ENCODE measurements around the gene RNU6-8.

Gene RNU6-8

DNA sequence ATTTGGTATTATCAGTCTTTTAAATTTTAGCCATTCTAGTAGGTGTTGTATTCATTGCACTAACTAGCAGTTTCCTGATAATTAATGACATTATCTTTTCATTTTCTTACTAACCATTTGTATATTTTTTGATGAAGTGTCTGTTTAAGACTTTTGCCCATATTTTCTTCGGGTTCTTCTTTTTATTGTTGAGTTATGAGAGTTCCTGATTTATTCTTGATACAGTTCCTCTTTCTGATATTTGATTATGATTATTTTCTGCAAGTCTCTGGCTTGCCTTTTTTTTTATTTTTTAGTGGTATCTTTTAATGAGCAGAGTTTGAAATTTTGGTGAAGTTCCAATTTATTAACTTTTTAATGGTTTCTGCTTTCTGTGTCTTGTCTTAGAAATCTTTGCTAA lies 7.4 kb downstream of the RNU6-8 start:
- peaks cover under 1 to 2% of the 10 kb centered on the region in 2 donors for H3K4me1 ChIP-seq (ENCODE audit: control insufficient read depth in 2 of 2, insufficient read depth in 2 of 2, low read length in 2 of 2)
- H3K27ac ChIP-seq (ENCODE audit: low read depth in 2 of 2, low read length in 2 of 2), result no peak overlapping the region

DNA sequence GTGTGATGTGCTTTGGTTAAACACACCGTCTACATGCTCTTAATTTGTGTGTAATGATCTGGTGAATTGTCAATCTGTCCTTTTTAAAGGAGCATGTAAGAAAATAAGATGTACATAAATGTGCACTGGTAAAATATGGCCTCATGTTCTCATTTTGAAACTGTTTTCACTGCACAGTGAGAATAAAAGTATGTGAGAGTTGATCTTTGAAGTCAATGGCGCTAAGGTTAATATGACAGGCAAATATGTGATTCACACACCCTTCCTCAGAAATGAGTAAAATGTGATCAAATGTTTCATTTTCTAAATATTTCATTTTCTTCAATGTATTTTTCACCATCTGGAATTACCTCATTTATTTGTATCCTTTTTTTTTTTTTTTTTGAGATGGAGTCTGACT lies 9.5 kb downstream of the RNU6-8 start:
- Histone ChIP-seq H3K4me3 (ENCODE audit: low read length in 2 of 2) (no peak overlapping the region), H3K27ac (ENCODE audit: low read depth in 2 of 2, low read length in 2 of 2) (no peak overlapping the region), H3K9ac (ENCODE audit: low read depth in 1 of 2, low read length in 2 of 2) (no peak overlapping the region), H3K27me3 (ENCODE audit: control insufficient read depth in 2 of 2, insufficient read depth in 2 of 2, low read length in 2 of 2) (no peaks in the 10 kb centered on the region), H3K9me3 (ENCODE audit: control insufficient read depth in 2 of 2, low read length in 2 of 2) (no peaks in the 10 kb centered on the region), H3K4me1 (ENCODE audit: control insufficient read depth in 2 of 2, insufficient read depth in 2 of 2, low read length in 2 of 2) (no peaks in the 10 kb centered on the region), H3K36me3 (ENCODE audit: control insufficient read depth in 2 of 2, insufficient read depth in 2 of 2, low read length in 2 of 2) (no peaks in the 10 kb centered on the region)

More for the DNA sequence above, 7.4 kb downstream of the RNU6-8 start:
- Histone ChIP-seq H3K9ac (ENCODE audit: low read depth in 1 of 2, low read length in 2 of 2) (no peak overlapping the region), H3K9me3 (ENCODE audit: control insufficient read depth in 2 of 2, low read length in 2 of 2) (no peaks in the 10 kb centered on the region), H3K36me3 (ENCODE audit: control insufficient read depth in 2 of 2, insufficient read depth in 2 of 2, low read length in 2 of 2) (no peaks in the 10 kb centered on the region), H3K4me3 (ENCODE audit: low read length in 2 of 2) (no peak overlapping the region), H3K27me3 (ENCODE audit: control insufficient read depth in 2 of 2, insufficient read depth in 2 of 2, low read length in 2 of 2) (no peaks in the 10 kb centered on the region)

DNA sequence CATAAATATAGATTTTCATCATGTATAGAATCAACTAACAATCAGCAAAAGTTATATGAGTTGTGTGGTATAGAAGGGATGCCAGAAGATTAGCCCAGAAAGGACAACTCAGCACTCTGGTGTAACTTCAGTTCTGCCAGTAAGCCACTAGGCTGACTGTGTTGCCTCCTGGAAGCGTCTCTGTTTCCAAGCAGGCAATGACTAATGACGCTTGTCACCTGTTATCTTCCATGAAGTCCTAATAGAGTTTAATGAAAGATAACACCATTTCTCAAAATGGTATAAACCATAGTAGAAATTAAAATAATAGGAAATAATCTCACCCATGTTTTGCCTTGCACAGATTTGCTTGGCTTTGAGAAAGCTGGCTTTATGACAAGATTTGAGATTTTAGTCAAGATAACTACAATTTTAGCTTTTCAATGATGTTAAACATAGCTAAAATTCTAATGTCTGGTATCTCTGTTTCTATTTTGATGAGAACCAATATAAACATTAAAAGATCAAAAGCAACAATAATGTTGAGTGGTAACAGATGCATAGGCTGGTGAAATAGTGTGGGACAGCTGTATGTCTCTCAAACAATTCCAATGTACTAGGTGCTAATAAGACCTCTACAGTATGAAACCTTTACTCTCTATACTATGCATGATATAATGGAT lies 10.2 kb downstream of the RNU6-8 start:
- Histone ChIP-seq H3K4me3 (ENCODE audit: low read length in 2 of 2) (no peak overlapping the region), H3K36me3 (ENCODE audit: control insufficient read depth in 2 of 2, insufficient read depth in 2 of 2, low read length in 2 of 2) (no peaks in the 10 kb centered on the region), H3K4me1 (ENCODE audit: control insufficient read depth in 2 of 2, insufficient read depth in 2 of 2, low read length in 2 of 2) (no peaks in the 10 kb centered on the region), H3K27ac (ENCODE audit: low read depth in 2 of 2, low read length in 2 of 2) (no peak overlapping the region), H3K9ac (ENCODE audit: low read depth in 1 of 2, low read length in 2 of 2) (no peak overlapping the region), H3K27me3 (ENCODE audit: control insufficient read depth in 2 of 2, insufficient read depth in 2 of 2, low read length in 2 of 2) (no peaks in the 10 kb centered on the region), H3K9me3 (ENCODE audit: control insufficient read depth in 2 of 2, low read length in 2 of 2) (no peaks in the 10 kb centered on the region)

DNA sequence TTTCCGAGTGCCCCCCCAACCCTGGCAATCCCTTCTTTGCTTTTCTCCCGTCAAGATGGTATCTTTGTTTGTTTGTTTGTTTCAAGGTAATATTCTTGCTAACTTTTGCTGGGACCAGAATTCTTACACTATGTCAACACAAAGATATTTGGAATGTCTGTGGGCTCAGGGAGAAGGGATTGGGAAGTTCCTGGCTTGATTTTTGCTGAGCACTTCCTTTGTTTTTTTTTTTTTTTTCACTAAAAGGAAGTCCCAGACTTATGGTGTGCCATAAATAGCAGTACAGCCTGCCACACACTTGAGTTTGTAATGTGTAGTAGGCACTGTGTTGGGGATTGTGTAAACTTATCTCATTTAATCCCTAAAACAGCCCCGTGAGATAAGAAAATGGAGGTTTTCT lies 12.4 kb downstream of the RNU6-8 start:
- Histone ChIP-seq H3K27me3 (ENCODE audit: control insufficient read depth in 2 of 2, insufficient read depth in 2 of 2, low read length in 2 of 2) (no peaks in the 10 kb centered on the region), H3K9me3 (ENCODE audit: control insufficient read depth in 2 of 2, low read length in 2 of 2) (no peaks in the 10 kb centered on the region), H3K27ac (ENCODE audit: low read depth in 2 of 2, low read length in 2 of 2) (no peak overlapping the region), H3K4me3 (ENCODE audit: low read length in 2 of 2) (no peak overlapping the region), H3K36me3 (ENCODE audit: control insufficient read depth in 2 of 2, insufficient read depth in 2 of 2, low read length in 2 of 2) (no peaks in the 10 kb centered on the region), H3K4me1 (ENCODE audit: control insufficient read depth in 2 of 2, insufficient read depth in 2 of 2, low read length in 2 of 2) (no peaks in the 10 kb centered on the region), H3K9ac (ENCODE audit: low read depth in 1 of 2, low read length in 2 of 2) (no peak overlapping the region)

DNA sequence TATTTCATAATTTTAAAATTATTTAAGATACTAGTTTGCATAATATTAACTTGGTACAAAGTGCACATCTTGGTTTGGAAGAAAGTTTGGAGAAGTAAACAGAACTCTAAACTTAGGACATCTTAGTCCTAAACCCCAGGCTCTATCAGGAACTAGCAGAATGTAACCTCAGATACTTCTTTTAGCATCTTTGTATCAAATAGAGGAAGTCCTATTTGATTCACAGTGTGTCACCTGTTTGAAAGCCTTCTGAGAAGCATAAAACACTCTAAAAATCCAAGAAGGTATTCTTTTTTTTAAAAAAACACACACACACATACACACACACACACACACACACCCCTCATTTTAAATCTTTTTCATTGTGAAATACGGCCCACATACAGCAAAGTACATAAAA lies 13.3 kb downstream of the RNU6-8 start:
- H3K36me3 ChIP-seq (ENCODE audit: control insufficient read depth in 2 of 2, insufficient read depth in 2 of 2, low read length in 2 of 2), result no peaks in the 10 kb centered on the region
- no peaks in the 10 kb centered on the region for H3K4me1 ChIP-seq (ENCODE audit: control insufficient read depth in 2 of 2, insufficient read depth in 2 of 2, low read length in 2 of 2)

DNA sequence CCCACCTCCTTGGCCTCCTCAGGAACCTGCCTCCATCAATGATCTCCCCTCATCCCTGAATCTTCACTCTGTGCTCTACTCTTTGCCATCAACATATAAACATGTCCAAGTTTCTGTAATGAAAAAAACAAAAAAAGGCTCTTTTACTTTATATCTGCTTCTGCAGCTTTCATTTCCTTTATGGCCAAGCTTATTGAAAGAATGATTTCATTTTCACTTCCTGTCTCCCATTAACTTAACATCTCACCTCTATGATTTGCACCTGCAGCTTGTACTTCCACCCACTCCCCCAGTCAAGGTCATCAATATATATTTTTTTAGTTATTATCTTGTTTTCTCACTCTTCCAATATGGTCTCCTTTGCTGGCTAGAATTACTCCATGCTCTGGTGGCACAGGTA lies 16.8 kb downstream of the RNU6-8 start:
- Histone ChIP-seq H3K9ac (ENCODE audit: low read depth in 1 of 2, low read length in 2 of 2) (no peak overlapping the region), H3K27ac (ENCODE audit: low read depth in 2 of 2, low read length in 2 of 2) (no peak overlapping the region), H3K4me1 (ENCODE audit: control insufficient read depth in 2 of 2, insufficient read depth in 2 of 2, low read length in 2 of 2) (peaks cover 0 to 3% of the 10 kb centered on the region in 2 donors), H3K9me3 (ENCODE audit: control insufficient read depth in 2 of 2, low read length in 2 of 2) (peaks cover 3 to 5% of the 10 kb centered on the region in 2 donors), H3K4me3 (ENCODE audit: low read length in 2 of 2) (no peak overlapping the region), H3K36me3 (ENCODE audit: control insufficient read depth in 2 of 2, insufficient read depth in 2 of 2, low read length in 2 of 2) (no peaks in the 10 kb centered on the region), H3K27me3 (ENCODE audit: control insufficient read depth in 2 of 2, insufficient read depth in 2 of 2, low read length in 2 of 2) (no peaks in the 10 kb centered on the region)

More for the DNA sequence above, 13.3 kb downstream of the RNU6-8 start:
- Histone ChIP-seq H3K9ac (ENCODE audit: low read depth in 1 of 2, low read length in 2 of 2) (no peak overlapping the region), H3K4me3 (ENCODE audit: low read length in 2 of 2) (no peak overlapping the region), H3K27me3 (ENCODE audit: control insufficient read depth in 2 of 2, insufficient read depth in 2 of 2, low read length in 2 of 2) (no peaks in the 10 kb centered on the region), H3K9me3 (ENCODE audit: control insufficient read depth in 2 of 2, low read length in 2 of 2) (peaks cover 3 to 5% of the 10 kb centered on the region in 2 donors), H3K27ac (ENCODE audit: low read depth in 2 of 2, low read length in 2 of 2) (no peak overlapping the region)

DNA sequence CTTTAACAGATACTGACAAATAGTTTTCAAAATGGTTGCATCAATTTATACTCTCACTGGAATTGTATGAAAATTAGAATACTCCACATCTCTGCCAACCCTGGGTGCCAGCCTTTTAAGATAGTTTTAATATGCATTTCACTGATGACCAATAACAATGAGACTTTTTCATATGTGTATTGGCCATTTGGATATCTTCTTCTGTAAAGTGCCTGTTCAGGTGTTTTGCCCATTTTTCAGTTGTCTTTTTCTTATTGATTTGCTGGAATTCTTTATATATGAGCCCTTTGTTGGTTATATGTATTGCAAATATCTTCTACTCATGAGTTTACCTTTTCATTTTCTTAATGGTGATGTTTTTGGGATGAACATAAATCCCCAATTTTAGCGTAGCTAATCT lies 18.0 kb downstream of the RNU6-8 start:
- Histone ChIP-seq H3K36me3 (ENCODE audit: control insufficient read depth in 2 of 2, insufficient read depth in 2 of 2, low read length in 2 of 2) (no peaks in the 10 kb centered on the region), H3K27me3 (ENCODE audit: control insufficient read depth in 2 of 2, insufficient read depth in 2 of 2, low read length in 2 of 2) (no peaks in the 10 kb centered on the region), H3K9ac (ENCODE audit: low read depth in 1 of 2, low read length in 2 of 2) (no peak overlapping the region), H3K4me1 (ENCODE audit: control insufficient read depth in 2 of 2, insufficient read depth in 2 of 2, low read length in 2 of 2) (peaks cover 0 to 3% of the 10 kb centered on the region in 2 donors), H3K27ac (ENCODE audit: low read depth in 2 of 2, low read length in 2 of 2) (no peak overlapping the region), H3K4me3 (ENCODE audit: low read length in 2 of 2) (no peak overlapping the region), H3K9me3 (ENCODE audit: control insufficient read depth in 2 of 2, low read length in 2 of 2) (peaks cover 3 to 5% of the 10 kb centered on the region in 2 donors)

DNA sequence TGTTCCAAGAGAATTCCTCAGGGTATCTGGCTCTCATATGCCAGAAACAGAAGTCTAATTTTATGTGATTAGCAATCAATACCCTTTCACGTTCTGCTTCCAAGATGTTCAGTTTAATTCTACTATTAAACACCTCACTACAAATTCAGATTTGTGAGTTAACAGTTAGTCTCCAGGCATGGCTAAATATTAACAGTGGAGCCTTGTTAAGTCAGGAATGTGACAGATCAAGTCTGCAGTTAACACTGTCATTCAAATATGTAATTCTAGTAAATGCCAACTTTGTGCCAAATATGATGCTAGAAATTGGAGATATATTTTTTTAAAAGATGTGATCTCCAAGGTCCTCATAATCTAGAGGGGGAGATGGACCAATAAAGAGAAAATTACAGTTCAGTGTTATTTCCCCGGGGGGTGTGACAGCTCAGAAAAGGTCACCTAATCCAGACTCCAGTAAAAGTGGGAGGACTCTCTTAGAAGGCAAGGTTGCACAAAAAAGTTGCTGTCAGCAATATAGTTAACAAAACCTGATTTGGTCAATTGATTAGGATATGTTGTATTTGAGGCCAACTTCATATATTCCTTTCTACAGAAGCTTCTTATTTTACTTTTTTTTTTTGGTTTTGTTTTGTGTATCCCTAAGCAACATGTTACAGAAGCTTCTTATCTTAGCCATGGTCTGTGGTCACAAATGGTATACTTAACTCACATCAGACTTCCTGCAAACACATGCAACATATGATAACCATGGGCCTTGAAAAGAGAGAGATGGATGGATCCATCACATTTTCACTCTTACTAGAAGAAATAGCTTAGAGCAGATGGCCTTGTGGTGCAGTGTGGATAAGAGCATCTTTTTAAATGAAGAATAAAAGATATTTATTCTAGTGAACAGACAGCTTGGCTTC lies 19.7 kb downstream of the RNU6-8 start:
- Histone ChIP-seq H3K36me3 (ENCODE audit: control insufficient read depth in 2 of 2, insufficient read depth in 2 of 2, low read length in 2 of 2) (no peaks in the 10 kb centered on the region), H3K27me3 (ENCODE audit: control insufficient read depth in 2 of 2, insufficient read depth in 2 of 2, low read length in 2 of 2) (no peaks in the 10 kb centered on the region), H3K4me3 (ENCODE audit: low read length in 2 of 2) (no peak overlapping the region), H3K9ac (ENCODE audit: low read depth in 1 of 2, low read length in 2 of 2) (no peak overlapping the region), H3K9me3 (ENCODE audit: control insufficient read depth in 2 of 2, low read length in 2 of 2) (peaks cover 3 to 5% of the 10 kb centered on the region in 2 donors), H3K27ac (ENCODE audit: low read depth in 2 of 2, low read length in 2 of 2) (no peak overlapping the region), H3K4me1 (ENCODE audit: control insufficient read depth in 2 of 2, insufficient read depth in 2 of 2, low read length in 2 of 2) (peaks cover 0 to 3% of the 10 kb centered on the region in 2 donors)

DNA sequence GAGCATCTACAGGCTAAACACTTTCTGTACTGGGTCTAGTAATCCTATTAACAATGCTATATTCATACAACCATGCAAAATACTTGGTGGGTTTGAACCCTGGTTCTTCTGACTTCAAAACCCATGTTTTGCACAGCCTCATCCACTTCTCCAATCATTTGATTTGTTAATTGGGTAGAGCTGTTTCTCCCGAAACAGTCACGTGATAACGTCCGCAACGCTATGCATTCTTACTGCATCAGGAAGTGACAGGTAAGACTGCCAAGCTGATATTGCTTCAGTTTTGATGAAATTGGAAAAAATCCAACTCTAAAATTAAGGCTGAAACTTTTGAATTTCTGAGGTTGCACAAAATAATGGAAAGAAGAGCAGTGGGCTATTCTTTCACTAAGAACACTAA lies 31.6 kb downstream of the RNU6-8 start:
- H3K9me3 ChIP-seq (ENCODE audit: control insufficient read depth in 2 of 2, low read length in 2 of 2), result no peaks in the 10 kb centered on the region
- H3K27me3 ChIP-seq (ENCODE audit: control insufficient read depth in 2 of 2, insufficient read depth in 2 of 2, low read length in 2 of 2), result no peaks in the 10 kb centered on the region
- H3K4me3 ChIP-seq (ENCODE audit: low read length in 2 of 2), result no peak overlapping the region
- H3K9ac ChIP-seq (ENCODE audit: low read depth in 1 of 2, low read length in 2 of 2), result no peak overlapping the region
- H3K4me1 ChIP-seq (ENCODE audit: control insufficient read depth in 2 of 2, insufficient read depth in 2 of 2, low read length in 2 of 2), result no peaks in the 10 kb centered on the region
- H3K27ac ChIP-seq (ENCODE audit: low read depth in 2 of 2, low read length in 2 of 2), result no peak overlapping the region
- no peaks in the 10 kb centered on the region for H3K36me3 ChIP-seq (ENCODE audit: control insufficient read depth in 2 of 2, insufficient read depth in 2 of 2, low read length in 2 of 2)

DNA sequence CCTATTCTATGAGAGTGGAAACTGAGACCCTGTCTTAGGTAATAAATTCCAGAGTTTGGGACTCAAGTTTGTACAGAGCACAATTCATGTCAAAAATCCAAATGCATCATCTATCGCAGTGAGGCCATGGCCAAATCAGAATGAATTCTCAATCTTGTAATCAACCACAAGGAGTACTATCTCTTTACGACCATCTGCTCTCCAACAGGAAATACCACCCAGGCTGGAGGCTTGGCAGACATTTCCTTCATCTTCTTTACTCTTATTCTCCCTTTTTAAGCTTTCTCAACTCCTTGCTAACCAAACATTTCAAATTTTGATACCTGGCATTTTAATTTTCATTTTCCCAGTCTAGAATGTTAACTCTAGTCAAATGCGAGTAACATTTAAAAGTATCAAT lies 33.9 kb downstream of the RNU6-8 start:
- Histone ChIP-seq H3K27ac (ENCODE audit: low read depth in 2 of 2, low read length in 2 of 2) (no peak overlapping the region), H3K4me3 (ENCODE audit: low read length in 2 of 2) (no peak overlapping the region), H3K36me3 (ENCODE audit: control insufficient read depth in 2 of 2, insufficient read depth in 2 of 2, low read length in 2 of 2) (no peaks in the 10 kb centered on the region), H3K9ac (ENCODE audit: low read depth in 1 of 2, low read length in 2 of 2) (no peak overlapping the region), H3K9me3 (ENCODE audit: control insufficient read depth in 2 of 2, low read length in 2 of 2) (no peaks in the 10 kb centered on the region), H3K4me1 (ENCODE audit: control insufficient read depth in 2 of 2, insufficient read depth in 2 of 2, low read length in 2 of 2) (no peaks in the 10 kb centered on the region), H3K27me3 (ENCODE audit: control insufficient read depth in 2 of 2, insufficient read depth in 2 of 2, low read length in 2 of 2) (no peaks in the 10 kb centered on the region)

Data from mucosa of rectum (tissue), 2 donors.